SK-N-MC (cell line): ENCODE measurements around the gene DIPK1C.

Experiments used
- DNase-seq: peaks from one replicate; pipeline ENCODE4 v3.0.0-alpha.2; 2011; ENCODE audit warnings: low read depth, low spot score
- H3K27ac ChIP-seq: fragments of 200-600 bp; sonication (generic); 2 replicates; pipeline ENCODE4 v1.5.1; 2016; ENCODE audit warnings: mixed run types
- H3K36me3 ChIP-seq: fragments of 200-600 bp; sonication (generic); 2 replicates; pipeline ENCODE4 v1.6.1; 2017; ENCODE audit warnings: antibody characterized with exemption, low read length, mixed read lengths; ENCODE audit not compliant: insufficient read depth
- H3K4me3 ChIP-seq: fragments of 200-600 bp; sonication (generic); 2 replicates; pipeline ENCODE4 v1.5.1; 2016
- H3K9ac ChIP-seq: fragments of 200-600 bp; sonication (generic); 2 replicates; pipeline ENCODE4 v1.8.0; 2017; ENCODE audit warnings: mixed run types, mixed read lengths; ENCODE audit not compliant: insufficient read length
- H3K9me3 ChIP-seq: fragments of 200-600 bp; sonication (generic); 2 replicates; pipeline ENCODE4 v1.6.1; 2017; ENCODE audit warnings: low read depth, mild to moderate bottlenecking, antibody characterized with exemption, low read length, moderate library complexity, mixed read lengths
- EZH2 ChIP-seq: fragments of 200-600 bp; sonication (generic); IDR thresholded peaks from one replicate; pipeline ENCODE4 v1.6.1; 2017; ENCODE audit warnings: antibody characterized with exemption
- FOXP2 ChIP-seq: optimal IDR thresholded peaks from 2 replicates; pipeline ENCODE3; 2011; ENCODE audit warnings: mild to moderate bottlenecking, moderate library complexity; ENCODE audit not compliant: insufficient read depth; ENCODE audit errors: extremely low read length, control extremely low read depth
- POLR2AphosphoS5 ChIP-seq: IDR thresholded peaks from 2 replicates; pipeline ENCODE4 v1.6.1; 2012; ENCODE audit warnings: mild to moderate bottlenecking, low read depth, low read length, borderline replicate concordance

The DIPK1C gene

DNA sequence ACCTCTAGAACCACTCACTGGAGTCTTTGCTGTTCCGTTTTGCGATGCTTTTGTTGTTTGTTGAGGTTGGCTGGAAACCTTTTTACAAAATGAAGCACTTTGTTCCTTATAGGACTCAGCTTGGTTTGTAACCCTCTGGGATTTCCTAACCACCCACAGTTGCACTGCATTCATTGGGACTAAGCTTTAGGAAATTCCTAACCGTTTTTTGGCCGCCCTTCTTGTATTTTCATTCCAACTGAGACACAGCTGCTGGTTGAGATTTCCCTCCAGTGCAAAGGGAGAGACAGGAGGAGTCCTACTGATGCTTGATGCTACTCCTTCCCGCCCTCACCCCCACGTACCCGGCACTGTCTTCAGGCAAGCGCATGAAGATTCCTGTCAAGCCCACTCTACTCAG lies 6.1 kb upstream of the DIPK1C start:
- H3K27ac ChIP-seq = no peak overlapping the region
- H3K36me3 ChIP-seq = no peaks in the 10 kb centered on the region
- no peaks in the 10 kb centered on the region for H3K9me3 ChIP-seq
- DNase-seq = no peak
- TF ChIP-seq FOXP2 (no peak), POLR2AphosphoS5 (no peak)
- H3K9ac ChIP-seq = no peak overlapping the region
- no peak overlapping the region for H3K4me3 ChIP-seq

DNA sequence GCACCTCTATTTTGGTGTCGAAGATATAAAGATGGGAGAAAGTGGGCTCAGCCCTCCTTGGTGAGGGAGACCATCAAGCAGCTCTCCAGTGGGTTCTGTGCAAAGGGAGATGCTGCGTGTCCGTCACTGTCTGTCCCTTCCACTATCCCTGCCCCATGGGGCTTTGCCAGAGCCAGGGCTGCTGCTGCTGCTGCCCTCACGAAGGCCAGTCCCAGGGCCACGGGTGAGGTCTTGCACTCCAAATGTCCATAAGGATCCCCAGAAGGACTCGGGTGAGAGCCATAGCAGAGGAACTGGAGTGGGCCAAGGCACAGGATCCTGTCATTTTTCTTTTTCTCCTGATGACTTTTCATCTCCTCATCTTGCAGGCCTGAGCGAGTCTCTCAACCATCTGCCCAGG lies 3.7 kb upstream of the DIPK1C start:
- Histone ChIP-seq H3K9me3 (no peaks in the 10 kb centered on the region), H3K4me3 (no peak overlapping the region), H3K27ac (no peak overlapping the region), H3K36me3 (no peaks in the 10 kb centered on the region), H3K9ac (no peak overlapping the region)
- TF ChIP-seq FOXP2 (no peak), EZH2 (no peak), POLR2AphosphoS5 (no peak)
- no peak for DNase-seq

DNA sequence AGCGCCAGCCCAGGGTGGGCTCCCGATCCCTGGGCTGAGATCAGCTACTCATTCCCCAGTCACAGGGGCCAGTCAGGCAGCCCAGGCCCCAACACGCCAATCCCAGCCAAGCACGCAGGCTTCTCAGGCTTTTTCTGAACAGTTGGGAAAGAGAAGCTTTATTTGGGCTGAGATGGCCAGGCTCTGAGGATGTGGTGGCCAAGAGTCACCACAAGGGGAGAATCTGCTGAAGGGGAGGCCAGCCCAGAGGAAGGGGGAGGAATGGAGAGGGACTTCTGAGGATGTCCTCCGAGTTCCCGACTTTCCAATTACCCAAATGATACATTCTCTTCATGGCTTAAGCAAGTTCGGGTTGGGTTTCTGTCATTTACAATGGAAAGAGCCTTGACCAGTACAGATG lies 2.8 kb upstream of the DIPK1C start:
- Histone ChIP-seq H3K36me3 (no peaks in the 10 kb centered on the region), H3K9me3 (no peaks in the 10 kb centered on the region), H3K9ac (no peak overlapping the region), H3K27ac (no peak overlapping the region), H3K4me3 (no peak overlapping the region)
- no peak for TF ChIP-seq POLR2AphosphoS5
- no peak for TF ChIP-seq FOXP2
- no peak for TF ChIP-seq EZH2
- no peak for DNase-seq

DNA sequence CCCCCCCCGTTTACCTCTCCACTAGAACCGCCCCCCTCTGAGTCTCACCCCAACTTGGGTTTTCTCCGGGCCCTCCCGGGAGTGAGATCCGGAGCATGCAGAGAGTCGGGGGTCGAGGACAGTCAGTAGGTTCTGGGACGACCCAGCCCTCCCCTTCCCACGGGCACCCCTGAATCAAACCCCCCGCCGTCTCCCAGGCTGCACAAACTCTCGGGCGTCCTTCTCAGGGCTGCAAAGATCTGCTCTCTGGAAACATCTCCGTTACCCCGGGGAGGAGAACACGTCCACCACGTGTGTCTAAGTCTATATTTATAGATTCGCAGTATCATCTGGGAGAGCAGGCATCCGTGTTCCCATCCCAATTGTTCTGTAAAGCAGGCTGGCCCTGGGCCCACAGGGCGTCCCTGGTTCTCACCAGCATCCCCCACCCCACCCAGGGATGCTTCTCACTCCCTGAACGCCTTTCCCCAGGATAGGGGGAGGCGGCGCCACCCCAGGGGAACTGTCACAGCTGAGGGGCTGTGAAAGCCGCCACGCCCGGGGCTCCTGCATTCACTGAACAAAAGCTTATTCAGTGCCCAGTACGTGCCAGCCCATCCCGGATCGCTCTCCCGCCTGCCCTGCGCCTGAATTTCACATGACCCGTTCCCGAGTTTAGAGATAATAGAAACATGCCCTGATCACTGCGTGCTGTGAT lies 765 bp upstream of the DIPK1C start:
- no peak overlapping the region for H3K27ac ChIP-seq
- no peak for DNase-seq
- peak overlapping the region; percentile 71; the same call in 1 of the 2 replicates for H3K4me3 ChIP-seq
- H3K9me3 ChIP-seq = no peaks in the 10 kb centered on the region
- H3K9ac ChIP-seq = no peak overlapping the region
- no peaks in the 10 kb centered on the region for H3K36me3 ChIP-seq
- TF ChIP-seq POLR2AphosphoS5 (no peak), FOXP2 (no peak), EZH2 (no peak)

GRCh38 chr18:74456349-74457042 lies 612 bp downstream of the DIPK1C start:
- TF ChIP-seq FOXP2 = no peak
- H3K27ac ChIP-seq = no peak overlapping the region
- H3K36me3 ChIP-seq = no peaks in the 10 kb centered on the region
- no peak for DNase-seq
- peak overlapping the region; percentile 79 for H3K4me3 ChIP-seq
- peak overlapping the region; percentile 59 for H3K9ac ChIP-seq
- H3K9me3 ChIP-seq = no peaks in the 10 kb centered on the region

GRCh38 chr18:74456017-74456348 lies 1.1 kb downstream of the DIPK1C start:
- no peak for DNase-seq
- Histone ChIP-seq H3K27ac (no peak overlapping the region), H3K9me3 (no peaks in the 10 kb centered on the region), H3K36me3 (no peaks in the 10 kb centered on the region), H3K4me3 (peak overlapping the region; percentile 79), H3K9ac (no peak overlapping the region)
- TF ChIP-seq EZH2 = no peak
- no peak for TF ChIP-seq POLR2AphosphoS5
- TF ChIP-seq FOXP2 = no peak

DNA sequence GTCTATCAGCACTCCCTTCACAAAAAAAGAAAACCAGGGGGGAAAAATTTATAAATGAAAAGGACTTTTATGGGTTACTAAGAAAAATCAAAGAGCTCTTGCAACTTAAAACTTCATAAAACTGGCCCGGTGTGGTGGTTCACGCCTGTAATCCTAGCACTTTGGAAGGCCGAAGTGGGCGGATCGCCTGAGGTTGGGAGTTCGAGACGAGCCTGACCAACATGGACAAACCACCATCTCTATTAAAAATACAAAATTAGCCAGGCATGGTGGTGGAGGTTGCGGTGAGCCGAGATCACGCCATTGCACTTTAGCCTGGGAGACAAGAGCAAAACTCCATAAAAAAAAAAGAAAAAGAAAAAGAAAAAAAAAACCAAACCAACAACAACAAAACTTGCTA lies 1.7 kb downstream of the DIPK1C start:
- H3K4me3 ChIP-seq = no peak overlapping the region
- no peak overlapping the region for H3K27ac ChIP-seq
- H3K36me3 ChIP-seq = no peaks in the 10 kb centered on the region
- no peaks in the 10 kb centered on the region for H3K9me3 ChIP-seq
- no peak for TF ChIP-seq FOXP2
- TF ChIP-seq POLR2AphosphoS5 = no peak
- no peak for TF ChIP-seq EZH2
- no peak overlapping the region for H3K9ac ChIP-seq
- no peak for DNase-seq

DNA sequence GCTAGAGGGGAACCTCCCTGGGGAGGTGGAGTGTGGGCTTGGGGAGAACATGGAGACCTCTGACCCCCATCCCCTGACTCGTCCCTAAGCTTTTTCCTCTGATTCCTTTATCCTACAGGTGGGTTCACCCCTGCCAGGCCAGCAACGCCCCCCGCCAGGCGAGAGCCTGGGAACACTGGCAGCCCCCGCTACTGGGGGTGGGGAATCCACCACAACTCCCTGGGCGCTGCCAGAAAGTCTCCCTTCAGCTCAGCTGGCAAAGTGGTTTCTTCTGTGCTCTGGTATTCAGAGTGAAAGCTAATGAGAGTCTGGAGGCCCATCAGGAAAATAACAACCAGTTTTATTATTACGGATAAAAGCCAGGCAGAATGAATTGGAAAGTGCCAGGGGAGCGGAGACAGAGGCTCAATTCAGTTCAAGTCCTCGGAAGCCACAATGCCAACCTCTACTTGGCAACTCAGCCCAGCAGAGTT lies 2.8 kb downstream of the DIPK1C start:
- H3K27ac ChIP-seq = no peak overlapping the region
- H3K9me3 ChIP-seq = no peaks in the 10 kb centered on the region
- no peak overlapping the region for H3K9ac ChIP-seq
- H3K36me3 ChIP-seq = no peaks in the 10 kb centered on the region
- no peak for DNase-seq
- H3K4me3 ChIP-seq = no peak overlapping the region
- TF ChIP-seq FOXP2 = no peak

DNA sequence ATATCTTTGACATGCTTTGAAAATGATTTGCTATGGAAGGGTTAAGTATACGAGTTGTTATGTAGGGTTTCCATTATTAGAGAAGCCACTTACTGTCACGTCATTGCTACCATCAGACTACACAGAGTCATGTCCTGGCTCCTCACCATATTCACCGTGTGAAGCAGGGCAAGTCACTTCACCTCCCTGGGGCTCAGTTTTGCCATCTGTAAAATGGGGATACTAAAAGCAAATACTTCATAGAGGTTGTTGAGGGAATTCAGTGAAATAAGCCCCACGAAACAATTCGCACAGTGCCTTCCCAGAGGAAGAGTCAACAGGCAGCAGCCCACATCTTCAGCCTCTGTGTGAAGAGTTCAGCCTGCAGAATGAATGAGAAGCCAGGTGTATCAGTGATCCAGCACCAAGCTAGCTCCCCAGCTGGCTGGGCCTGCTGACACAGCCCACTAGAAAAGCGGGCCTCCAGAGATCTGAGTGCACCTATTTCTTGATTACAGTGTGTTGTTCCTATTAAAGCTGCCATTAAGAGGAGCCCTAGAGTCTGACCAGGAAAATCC lies 3.4 kb downstream of the DIPK1C start:
- Histone ChIP-seq H3K4me3 (no peak overlapping the region), H3K36me3 (no peaks in the 10 kb centered on the region), H3K27ac (no peak overlapping the region), H3K9ac (no peak overlapping the region), H3K9me3 (no peaks in the 10 kb centered on the region)
- TF ChIP-seq EZH2 (no peak), FOXP2 (no peak), POLR2AphosphoS5 (no peak)
- no peak for DNase-seq
